ENCODE data around the gene PDIA5. TPM values are rescaled to one million over a fixed set of nuclear protein-coding genes. Genes with fewer than 3 reads are reported as not detected.

PDIA5 gene
- total and polyA plus RNA-seq, 2 of the 4 experiments (the other 2 are of a cell fraction): 19.4 to 42.0 TPM

DNA sequence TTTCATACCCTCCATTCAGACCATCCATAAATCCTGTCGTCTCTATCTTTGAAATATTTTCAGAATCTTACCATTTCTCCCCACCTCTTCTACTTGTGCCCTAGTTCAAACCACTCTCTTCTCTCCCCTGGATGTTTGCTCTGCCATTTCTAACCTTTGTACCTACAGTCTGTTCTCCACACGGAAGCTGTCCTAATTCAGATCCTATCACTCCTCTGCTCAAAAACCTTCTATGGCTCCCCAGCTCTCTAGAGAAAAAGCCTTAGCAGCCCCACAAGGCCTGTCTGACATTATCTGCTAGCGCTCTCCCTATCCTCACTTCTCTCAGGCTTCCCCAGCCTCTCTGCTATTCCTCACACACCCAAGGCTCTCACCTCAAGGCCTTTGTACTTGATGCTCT, 34.8 kb upstream of the PDIA5 start:
- peaks cover under 1% of the 10 kb centered on the region; the same call in 1 of the 2 replicates for H3K4me1 ChIP-seq (ENCODE audit: control insufficient read depth, insufficient read depth, low read length)

More for the DNA sequence above, 34.8 kb upstream of the PDIA5 start:
- ChIA-PET POLR2A (ENCODE audit: unreplicated experiment) (no interaction called here), CTCF (no interaction called here)
- H3K4me2 ChIP-seq (ENCODE audit: low read depth, low read length): no peak overlapping the region
- no peak overlapping the region for H2BK20ac ChIP-seq (ENCODE audit: low read depth, low read length)
- H3K36me3 ChIP-seq (ENCODE audit: control insufficient read depth, insufficient read depth, low read length): no peaks in the 10 kb centered on the region
- BruUV-seq (replicated peaks): no TSS peak
- H3K27me3 ChIP-seq (ENCODE audit: control insufficient read depth, insufficient read depth, low read length): peaks cover 76% of the 10 kb centered on the region
- 0 out of 2 replicates have a peak, but pooled peaks cover 3% of the 10 kb centered on the region for H4K20me1 ChIP-seq (ENCODE audit: insufficient read depth, low read length)
- no peak overlapping the region for H3K14ac ChIP-seq (replicated peaks; ENCODE audit: low read depth, low read length)
- H3K9ac ChIP-seq (ENCODE audit: low read depth, low read length): no peak overlapping the region
- H3K9me3 ChIP-seq (ENCODE audit: control insufficient read depth, insufficient read depth, low read length): no peaks in the 10 kb centered on the region
- no peak for TF ChIP-seq RAD21 (IDR thresholded peaks at IDR 0.05; ENCODE audit: low read length)
- no peak for TF ChIP-seq MXI1 (IDR thresholded peaks at IDR 0.05; ENCODE audit: borderline replicate concordance, low read depth, low read length)
- TF ChIP-seq USF2 (IDR thresholded peaks at IDR 0.05; ENCODE audit: low read depth, low read length): no peak
- TF ChIP-seq CEBPB (IDR thresholded peaks at IDR 0.05; ENCODE audit: low read depth, low read length): no peak
- TF ChIP-seq RFX5 (IDR thresholded peaks at IDR 0.05; ENCODE audit: low read depth, low read length): no peak
- TF ChIP-seq RCOR1 (IDR thresholded peaks at IDR 0.05; ENCODE audit: insufficient replicate concordance, low read length): no peak
- TF ChIP-seq MAZ (IDR thresholded peaks at IDR 0.05; ENCODE audit: borderline replicate concordance, low read depth, low read length): no peak
- TF ChIP-seq BHLHE40 (IDR thresholded peaks at IDR 0.05; ENCODE audit: low read depth, low read length): no peak
- TF ChIP-seq MAFK (IDR thresholded peaks at IDR 0.05; ENCODE audit: low read depth, low read length): no peak
- TF ChIP-seq CTCF (conservative IDR thresholded peaks at IDR 0.05; ENCODE audit: low read depth, low read length): no peak
- TF ChIP-seq FOS (IDR thresholded peaks at IDR 0.05; ENCODE audit: low read depth, low read length): no peak
- TF ChIP-seq ELK1 (IDR thresholded peaks at IDR 0.05; ENCODE audit: borderline replicate concordance, low read depth, low read length): no peak
- no peak for TF ChIP-seq NFE2L2 (IDR thresholded peaks at IDR 0.05; ENCODE audit: low read depth, low read length)
- no peak for TF ChIP-seq POLR2A (IDR thresholded peaks at IDR 0.05; ENCODE audit: low read depth, low read length)
- no peak for TF ChIP-seq CHD1 (IDR thresholded peaks at IDR 0.05; ENCODE audit: low read depth, low read length)
- TF ChIP-seq SMC3 (IDR thresholded peaks at IDR 0.05; ENCODE audit: low read depth, low read length): no peak
- H3K18ac ChIP-seq (ENCODE audit: low read depth, low read length): no peak overlapping the region
- ATAC-seq (ENCODE audit: low read depth): no peak
- no peak overlapping the region for H2AK9ac ChIP-seq (replicated peaks; ENCODE audit: low read depth, low read length, poor library complexity)
- 0 out of 2 replicates have a peak, but pooled peaks cover under 1% of the 10 kb centered on the region for H3K9me1 ChIP-seq (ENCODE audit: insufficient read depth, low read length)
- dilution Hi-C loops (cut with HindIII; ENCODE audit: low sequenced_read_pairs, unreplicated experiment) (no loop called here), in situ Hi-C loops (cut with MboI; ENCODE audit: low sequenced_read_pairs) (no loop called here), intact Hi-C loops (cut with micrococcal nuclease) (no loop called here)
- no peak overlapping the region for H3K23ac ChIP-seq (ENCODE audit: low read depth, low read length)
- H4K91ac ChIP-seq (ENCODE audit: insufficient read depth, low read depth, low read length): no peak overlapping the region
- DNase-seq: no peak
- no peaks in the 10 kb centered on the region for H3K79me1 ChIP-seq (ENCODE audit: low read depth in 1 of 2, low read length in 2 of 2)
- no peak overlapping the region for H3K56ac ChIP-seq (ENCODE audit: extremely low read depth, insufficient read depth, low read length)
- no peak overlapping the region for H4K8ac ChIP-seq (ENCODE audit: low read depth in 2 of 2, low read length in 2 of 2)
- H3K27ac ChIP-seq (ENCODE audit: insufficient read depth, low read length): no peak overlapping the region
- no peak overlapping the region for H3K4me3 ChIP-seq (ENCODE audit: insufficient read depth, low read depth, low read length)
- no peak overlapping the region for H2BK5ac ChIP-seq (ENCODE audit: low read depth, low read length, poor library complexity, severe bottlenecking)
- no peak overlapping the region for H3K4ac ChIP-seq (ENCODE audit: low read depth, low read length)
- 53% methylated on average over 2 of the region's 3 CpGs; no CpG with 5 or more reads in 1 of the 2 experiments for WGBS, 2 experiments (ENCODE audit: extremely low coverage in 2 of 2, insufficient read length in 1 of 2)
- no peak overlapping the region for H2AFZ ChIP-seq (replicated peaks; ENCODE audit: low read length, poor library complexity)
- H2BK120ac ChIP-seq (ENCODE audit: low read depth, low read length): no peak overlapping the region
- no peak overlapping the region for H2AK5ac ChIP-seq (ENCODE audit: low read depth, low read length)
- H4K5ac ChIP-seq (ENCODE audit: low read depth, low read length): no peak overlapping the region
- no peak overlapping the region for H2BK15ac ChIP-seq (ENCODE audit: low read depth, low read length)
